Neuronal stem cell (in vitro differentiated cells): ENCODE data around the gene KIFAP3.

Source experiments
- DNase-seq: peaks from one replicate; pipeline ENCODE4 v3.0.0-alpha.2; 2013; ENCODE audit warnings: low spot score
- H2AFZ ChIP-seq: one replicate; pipeline ENCODE4 v1.6.1; 2013; ENCODE audit warnings: mild to moderate bottlenecking, low read length, inconsistent platforms
- H2AK5ac ChIP-seq: 2 replicates; pipeline ENCODE4 v1.6.1; 2013; ENCODE audit warnings: low read depth, mild to moderate bottlenecking, inconsistent platforms, low read length, moderate library complexity, mixed read lengths
- H2BK120ac ChIP-seq: 2 replicates; pipeline ENCODE4 v1.6.1; 2013; ENCODE audit warnings: low read depth, mild to moderate bottlenecking, inconsistent platforms, low read length, moderate library complexity, mixed read lengths
- H2BK12ac ChIP-seq: one replicate; pipeline ENCODE4 v1.6.1; 2013; ENCODE audit warnings: low read length, inconsistent platforms
- H2BK15ac ChIP-seq: 2 replicates; pipeline ENCODE4 v1.6.1; 2013; ENCODE audit warnings: mild to moderate bottlenecking, low read length, inconsistent platforms, mixed read lengths
- H2BK5ac ChIP-seq: one replicate; pipeline ENCODE4 v1.6.1; 2013; ENCODE audit warnings: inconsistent platforms, mild to moderate bottlenecking, low read length, moderate library complexity
- H3K14ac ChIP-seq: one replicate; pipeline ENCODE4 v1.6.1; 2013; ENCODE audit warnings: low read length, inconsistent platforms
- H3K18ac ChIP-seq: 2 replicates; pipeline ENCODE4 v1.6.1; 2013; ENCODE audit warnings: low read length, inconsistent platforms
- H3K23ac ChIP-seq: 2 replicates; pipeline ENCODE4 v1.6.1; 2013; ENCODE audit warnings: low read depth, mild to moderate bottlenecking, mixed read lengths, low read length, inconsistent platforms; ENCODE audit not compliant: poor library complexity
- H3K27ac ChIP-seq: replicated peaks from 3 replicates; pipeline ENCODE4 v1.5.1; 2013; ENCODE audit warnings: low read length, inconsistent platforms
- H3K27me3 ChIP-seq, 3 experiments: 2 replicates each; pipeline ENCODE4 v1.6.1; 2013; ENCODE audit warnings: low read length in 3 of 3, mild to moderate bottlenecking in 2 of 3, inconsistent platforms in 1 of 3, low read depth in 1 of 3, mixed read lengths in 1 of 3, moderate library complexity in 1 of 3; ENCODE audit not compliant: control insufficient read depth in 3 of 3, insufficient read depth in 3 of 3
- H3K36me3 ChIP-seq, 2 donors: replicated peaks in 1 of 2; 2 replicates each; pipeline ENCODE4 v1.6.1; 2013; ENCODE audit warnings: low read length in 2 of 2; ENCODE audit not compliant: control insufficient read depth in 2 of 2, insufficient read depth in 2 of 2
- H3K4ac ChIP-seq: 2 replicates; pipeline ENCODE4 v1.6.1; 2013; ENCODE audit warnings: inconsistent platforms, mild to moderate bottlenecking, low read length, moderate library complexity
- H3K4me1 ChIP-seq, 2 donors: 1 replicate in 1 of 2; 2 replicates in 1 of 2; pipeline ENCODE4 v1.6.1; 2013; ENCODE audit warnings: low read length in 2 of 2, low read depth in 1 of 2; ENCODE audit not compliant: control insufficient read depth in 2 of 2, insufficient read depth in 1 of 2
- H3K4me2 ChIP-seq: one replicate; pipeline ENCODE4 v1.6.1; 2013; ENCODE audit warnings: mild to moderate bottlenecking, low read length, inconsistent platforms; ENCODE audit not compliant: insufficient read depth, poor library complexity, severe bottlenecking
- H3K4me3 ChIP-seq, 2 donors: 2 replicates each; pipeline ENCODE4 v1.5.1; 2013; ENCODE audit warnings: low read length in 2 of 2, mild to moderate bottlenecking in 2 of 2, inconsistent platforms in 1 of 2, moderate library complexity in 1 of 2
- H3K79me1 ChIP-seq: one replicate; pipeline ENCODE4 v1.6.1; 2013; ENCODE audit warnings: low read depth, mild to moderate bottlenecking, inconsistent platforms, low read length, moderate library complexity
- H3K9ac ChIP-seq: one replicate; pipeline ENCODE4 v1.6.1; 2013; ENCODE audit warnings: mild to moderate bottlenecking, low read depth, low read length, inconsistent platforms; ENCODE audit not compliant: poor library complexity
- H3K9me3 ChIP-seq, 2 donors: replicated peaks in 1 of 2; 2 replicates each; pipeline versions ENCODE3 to v1.6.1; 2013; ENCODE audit warnings: low read length in 2 of 2, mild to moderate bottlenecking in 2 of 2, inconsistent platforms in 1 of 2, low read depth in 1 of 2, mixed read lengths in 1 of 2, moderate library complexity in 1 of 2; ENCODE audit not compliant: control insufficient read depth in 2 of 2, insufficient read depth in 1 of 2
- H4K8ac ChIP-seq: one replicate; pipeline ENCODE4 v1.6.1; 2013; ENCODE audit warnings: low read depth, mild to moderate bottlenecking, inconsistent platforms, low read length, moderate library complexity
- H4K91ac ChIP-seq: one replicate; pipeline ENCODE4 v1.6.1; 2013; ENCODE audit warnings: low read length, low read depth, mild to moderate bottlenecking, inconsistent platforms; ENCODE audit not compliant: poor library complexity
- WGBS, 2 donors: extraction: QIAGEN DNeasy Blood & Tissue Kit; methylation state at CpG; one replicate each; pipeline ENCODE4 v1.1.7; 2013; ENCODE audit warnings: missing lambda C conversion rate in 2 of 2, mixed read lengths in 1 of 2; ENCODE audit not compliant: insufficient read length in 2 of 2, insufficient replicate concordance in 1 of 2; ENCODE audit errors: extremely low coverage in 2 of 2; 5-methylcytosine and 5-hydroxymethylcytosine counted together

The KIFAP3 gene

DNA sequence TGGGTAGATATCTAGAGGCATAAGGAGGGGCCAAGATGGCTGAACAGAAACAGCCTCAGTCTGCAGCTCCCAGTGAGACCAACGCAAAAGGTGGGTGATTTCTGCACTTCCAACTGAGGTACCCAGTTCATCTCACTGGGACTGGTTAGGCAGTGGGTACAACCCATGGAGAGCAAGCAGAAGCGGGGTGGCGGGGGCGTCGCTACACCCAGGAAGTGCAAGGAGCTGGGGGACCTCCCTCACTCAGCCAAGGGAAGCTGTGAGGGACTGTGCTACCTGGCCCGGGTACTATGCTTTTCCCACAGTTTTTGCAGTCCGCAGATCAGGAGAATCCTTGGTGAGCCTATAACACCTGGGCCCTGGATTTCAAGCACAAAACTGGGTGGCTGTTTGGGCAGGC, 26.0 kb downstream of the KIFAP3 start:
- no peaks in the 10 kb centered on the region for H3K4me1 ChIP-seq
- H2BK5ac ChIP-seq = no peak overlapping the region
- H2BK120ac ChIP-seq = no peak overlapping the region
- H3K36me3 ChIP-seq = no peaks in the 10 kb centered on the region
- no peak for DNase-seq
- no peaks in the 10 kb centered on the region for H3K9me3 ChIP-seq
- no CpG with 5 or more reads among the region's 7 CpGs for WGBS, 2 donors
- no peak overlapping the region for H2BK15ac ChIP-seq
- H3K9ac ChIP-seq = no peak overlapping the region
- H3K4ac ChIP-seq = no peak overlapping the region
- no peak overlapping the region for H2AFZ ChIP-seq
- H3K27me3 ChIP-seq = no peaks in the 10 kb centered on the region
- no peak overlapping the region for H2BK12ac ChIP-seq
- H3K27ac ChIP-seq = no peak overlapping the region
- no peak overlapping the region for H3K23ac ChIP-seq
- no peak overlapping the region for H3K4me2 ChIP-seq
- peaks cover 1% of the 10 kb centered on the region for H3K79me1 ChIP-seq
- H3K14ac ChIP-seq = no peak overlapping the region
- no peak overlapping the region for H4K91ac ChIP-seq
- H3K18ac ChIP-seq = no peak overlapping the region
- no peak overlapping the region for H2AK5ac ChIP-seq
- H3K4me3 ChIP-seq = no peak overlapping the region
- no peak overlapping the region for H4K8ac ChIP-seq

DNA sequence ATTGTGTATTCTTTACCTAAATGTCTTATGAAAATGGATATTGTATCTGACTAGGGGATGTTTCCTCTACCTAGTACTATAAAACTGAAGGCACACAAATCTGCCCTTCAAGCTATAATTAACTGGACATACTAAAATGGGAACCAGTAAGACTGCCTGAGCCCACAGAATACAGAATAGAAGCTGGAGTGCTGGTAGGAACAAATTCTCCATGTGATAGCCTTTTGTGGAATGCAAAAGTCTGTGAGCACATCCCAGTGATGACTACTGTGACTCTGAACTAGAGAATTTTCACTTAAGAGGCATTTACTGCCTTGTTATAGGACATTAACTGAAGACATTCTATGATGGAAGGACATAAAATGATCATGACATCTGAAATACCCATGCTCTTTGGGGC, 30.3 kb downstream of the KIFAP3 start:
- Histone ChIP-seq H4K8ac (no peak overlapping the region), H2AK5ac (no peak overlapping the region), H2BK15ac (no peak overlapping the region), H2BK5ac (no peak overlapping the region), H3K79me1 (peaks cover 1% of the 10 kb centered on the region), H3K4me3 (no peak overlapping the region), H2BK120ac (no peak overlapping the region), H3K18ac (no peak overlapping the region), H3K4me2 (no peak overlapping the region), H3K27ac (no peak overlapping the region), H3K36me3 (no peaks in the 10 kb centered on the region), H3K4me1 (no peaks in the 10 kb centered on the region), H3K9me3 (no peaks in the 10 kb centered on the region), H2AFZ (no peak overlapping the region), H3K14ac (no peak overlapping the region), H3K4ac (no peak overlapping the region), H2BK12ac (no peak overlapping the region), H4K91ac (no peak overlapping the region), H3K27me3 (no peaks in the 10 kb centered on the region), H3K9ac (no peak overlapping the region), H3K23ac (no peak overlapping the region)
- no peak for DNase-seq

DNA sequence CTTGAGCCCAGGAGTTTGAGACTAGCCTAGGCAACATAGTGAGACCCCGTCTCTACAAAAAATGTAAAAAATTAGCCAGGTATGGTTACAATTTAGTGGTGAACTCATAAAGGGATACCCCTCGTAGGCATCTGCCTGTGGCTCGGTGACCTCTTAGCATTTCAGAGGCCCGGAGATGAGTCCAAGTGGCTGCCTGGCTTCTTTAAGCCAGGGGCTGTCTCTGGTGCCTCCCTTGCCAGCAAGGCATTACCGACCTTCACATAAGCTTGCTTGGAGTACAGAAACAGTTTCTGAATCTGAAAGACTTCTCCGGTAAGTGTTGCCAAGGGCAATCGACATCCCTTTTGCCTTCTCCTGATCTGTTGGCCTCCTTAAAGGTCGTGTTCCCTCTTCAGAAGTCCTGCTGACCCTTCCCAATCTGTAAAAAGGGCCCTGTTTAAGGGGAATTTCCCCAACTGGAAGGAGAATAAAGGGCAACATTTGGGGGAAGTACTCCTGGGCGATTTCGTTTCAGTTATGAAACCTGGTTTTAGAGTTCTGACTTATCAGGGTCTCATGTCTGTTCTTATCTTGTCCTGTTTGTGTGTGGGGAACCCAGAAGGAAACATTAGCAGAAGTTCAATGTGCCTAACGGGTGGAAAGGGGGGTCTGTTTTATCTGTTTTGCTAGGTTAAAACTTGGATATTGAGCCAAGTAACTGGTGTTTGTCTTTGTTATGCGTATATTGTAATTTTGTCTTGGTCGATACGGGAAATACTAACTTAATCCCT, 32.9 kb downstream of the KIFAP3 start:
- Histone ChIP-seq H2BK120ac (no peak overlapping the region), H3K18ac (no peak overlapping the region), H2BK12ac (no peak overlapping the region), H2BK5ac (no peak overlapping the region), H3K14ac (no peak overlapping the region), H3K79me1 (no peaks in the 10 kb centered on the region), H2AK5ac (no peak overlapping the region), H3K4me3 (no peak overlapping the region), H3K9ac (no peak overlapping the region), H2AFZ (no peak overlapping the region), H3K27ac (no peak overlapping the region), H3K4ac (no peak overlapping the region), H3K27me3 (no peaks in the 10 kb centered on the region), H4K91ac (no peak overlapping the region), H4K8ac (no peak overlapping the region), H2BK15ac (no peak overlapping the region), H3K36me3 (no peaks in the 10 kb centered on the region), H3K23ac (no peak overlapping the region), H3K4me2 (no peak overlapping the region), H3K9me3 (no peaks in the 10 kb centered on the region), H3K4me1 (no peaks in the 10 kb centered on the region)
- no CpG with 5 or more reads among the region's 14 CpGs for WGBS, 2 donors
- DNase-seq = no peak

DNA sequence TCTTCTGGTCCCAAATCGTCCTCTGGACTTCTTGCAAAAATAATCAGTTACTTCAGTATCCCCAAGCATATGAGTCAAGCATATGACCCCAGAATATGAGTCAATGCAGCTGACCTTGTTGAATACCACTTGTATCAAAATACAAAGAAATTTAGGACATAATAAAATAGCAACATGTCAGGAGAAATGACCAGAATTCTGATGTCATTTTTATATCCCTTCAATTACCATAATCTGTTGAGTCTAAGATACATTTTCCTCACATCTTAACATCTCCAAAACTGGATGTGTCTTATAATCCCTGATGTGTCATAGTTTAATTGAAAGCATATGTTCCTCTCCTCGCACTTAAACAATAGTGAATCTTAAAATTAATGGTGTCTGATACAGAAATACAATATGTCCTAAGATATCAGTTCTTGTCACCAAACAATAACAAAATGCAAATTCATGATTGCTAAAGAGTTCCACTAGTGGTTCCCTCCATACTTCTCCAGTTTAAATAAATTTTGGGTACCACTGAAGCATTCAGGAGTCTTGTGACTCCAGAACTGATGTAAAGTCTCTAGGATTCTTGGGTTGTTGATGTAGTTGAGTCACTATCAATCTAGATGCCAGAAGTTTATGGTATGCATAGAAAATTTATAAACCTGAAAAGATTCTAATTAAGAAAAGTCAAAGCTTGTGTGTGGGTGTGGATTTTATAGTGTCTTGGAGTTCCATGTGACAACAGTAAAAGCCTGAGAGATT, 41.8 kb downstream of the KIFAP3 start:
- no CpG with 5 or more reads among the region's 2 CpGs for WGBS, 2 donors
- peaks cover 0 to under 1% of the 10 kb centered on the region in 2 donors for H3K9me3 ChIP-seq

More for the DNA sequence above, 41.8 kb downstream of the KIFAP3 start:
- Histone ChIP-seq H3K4me1 (no peaks in the 10 kb centered on the region), H3K23ac (no peak overlapping the region), H4K8ac (no peak overlapping the region), H3K4me3 (no peak overlapping the region), H3K27ac (no peak overlapping the region), H3K4me2 (no peak overlapping the region), H2BK120ac (no peak overlapping the region), H4K91ac (no peak overlapping the region), H2BK15ac (no peak overlapping the region), H3K27me3 (no peaks in the 10 kb centered on the region), H2AK5ac (no peak overlapping the region), H3K4ac (no peak overlapping the region), H3K14ac (no peak overlapping the region), H3K79me1 (no peaks in the 10 kb centered on the region), H3K18ac (no peak overlapping the region), H3K36me3 (no peaks in the 10 kb centered on the region), H2AFZ (no peak overlapping the region), H2BK12ac (no peak overlapping the region), H3K9ac (no peak overlapping the region), H2BK5ac (no peak overlapping the region)
- no peak for DNase-seq
